M059J (cell line): Measurements from ENCODE around the gene GPC6. TPM values are rescaled to one million over a fixed set of nuclear protein-coding genes. Genes with fewer than 3 reads are reported as not detected.

Experiments used
- DNase-seq: peaks from one replicate; pipeline ENCODE4 v3.0.0-alpha.2; 2012; ENCODE audit warnings: low read depth
- total RNA-seq: library from RNA; depleted of rRNA; stranded (reverse); fragments of >200 nt; shearing (Covaris generic); gene quantifications from 2 replicates; pipeline ENCODE4 v1.2.3, GENCODE V29; 2014

GPC6 gene
- total RNA-seq, 1 experiment from 2014 or later: 0.71 TPM

- no peak for DNase-seq
Observed at GRCh38 chr13:94168783-94169453, 942.3 kb downstream of the GPC6 start.

GRCh38 chr13:94169454-94170144 lies 943.0 kb downstream of the GPC6 start:
- DNase-seq: no peak

GRCh38 chr13:94170145-94170571 lies 943.6 kb downstream of the GPC6 start:
- peak; percentile 12 for DNase-seq

- no peak for DNase-seq
Observed at GRCh38 chr13:94172416-94172815, 945.8 kb downstream of the GPC6 start.

GRCh38 chr13:94173312-94173854 lies 946.8 kb downstream of the GPC6 start:
- DNase-seq: peak; percentile 12

GRCh38 chr13:94174009-94174408 lies 947.4 kb downstream of the GPC6 start:
- no peak for DNase-seq

GRCh38 chr13:94175076-94175475 lies 948.5 kb downstream of the GPC6 start:
- no peak for DNase-seq

GRCh38 chr13:94176561-94176960 lies 950.0 kb downstream of the GPC6 start:
- no peak for DNase-seq

GRCh38 chr13:94177041-94177440 lies 950.4 kb downstream of the GPC6 start:
- no peak for DNase-seq

GRCh38 chr13:94178625-94179244 lies 952.1 kb downstream of the GPC6 start:
- no peak for DNase-seq

GRCh38 chr13:94181461-94182107 lies 955.0 kb downstream of the GPC6 start:
- no peak for DNase-seq

- no peak for DNase-seq
Observed at GRCh38 chr13:94182185-94182761, 955.7 kb downstream of the GPC6 start.

GRCh38 chr13:94186470-94186869 lies 959.9 kb downstream of the GPC6 start:
- DNase-seq: no peak

- peak; percentile 9 for DNase-seq
Observed at GRCh38 chr13:94188201-94188854, 961.7 kb downstream of the GPC6 start.

- DNase-seq: peak; percentile 3
Observed at GRCh38 chr13:94192431-94192975, 965.9 kb downstream of the GPC6 start.

- DNase-seq: peak; percentile 84
Observed at GRCh38 chr13:94195715-94196114, 969.1 kb downstream of the GPC6 start.

GRCh38 chr13:94196413-94196812 lies 969.8 kb downstream of the GPC6 start:
- DNase-seq: no peak

GRCh38 chr13:94198681-94199080 lies 972.1 kb downstream of the GPC6 start:
- DNase-seq: peak; percentile 46

GRCh38 chr13:94199135-94199534 lies 972.5 kb downstream of the GPC6 start:
- no peak for DNase-seq

GRCh38 chr13:94201022-94201421 lies 974.4 kb downstream of the GPC6 start:
- no peak for DNase-seq

- DNase-seq: no peak
Observed at GRCh38 chr13:94204163-94204562, 977.6 kb downstream of the GPC6 start.
